HG02759 (cell line): Measurements from ENCODE around the gene PID1.

Experiments
- ATAC-seq: cut with Tn5 transposase; IDR thresholded peaks from one replicate; pipeline ENCODE4 v1.9.1; 2021; ENCODE audit warnings: mild to moderate bottlenecking, moderate library complexity; ENCODE audit not compliant: unreplicated experiment

Gene PID1

GRCh38 chr2:229270551-229271410 is at the start of gene PID1:
TSS of gene PID1 (minus strand) at chr2:229271287. CDS start at chr2:229271043, 244 bp downstream.
- ATAC-seq: no peak

- no peak for ATAC-seq
Measured at GRCh38 chr2:229319558-229319957, 48.5 kb upstream of the PID1 start.

- no peak for ATAC-seq
Measured at GRCh38 chr2:229314117-229314516, 43.0 kb upstream of the PID1 start.

- ATAC-seq: no peak
Measured at GRCh38 chr2:229313591-229313990, 42.5 kb upstream of the PID1 start.

GRCh38 chr2:229301237-229301636 is 30.1 kb upstream of the PID1 start:
- no peak for ATAC-seq

GRCh38 chr2:229300790-229301189 is 29.7 kb upstream of the PID1 start:
- no peak for ATAC-seq

GRCh38 chr2:229300371-229300770 is 29.3 kb upstream of the PID1 start:
- ATAC-seq: no peak

GRCh38 chr2:229297247-229297646 is 26.2 kb upstream of the PID1 start:
- no peak for ATAC-seq

GRCh38 chr2:229296536-229296935 is 25.4 kb upstream of the PID1 start:
- no peak for ATAC-seq

GRCh38 chr2:229296016-229296415 is 24.9 kb upstream of the PID1 start:
- no peak for ATAC-seq

GRCh38 chr2:229287823-229288222 is 16.7 kb upstream of the PID1 start:
- no peak for ATAC-seq

GRCh38 chr2:229282758-229283546 is 11.9 kb upstream of the PID1 start:
- ATAC-seq: no peak

GRCh38 chr2:229279516-229279915 is 8.4 kb upstream of the PID1 start:
- no peak for ATAC-seq

- no peak for ATAC-seq
Measured at GRCh38 chr2:229275506-229275905, 4.4 kb upstream of the PID1 start.

- ATAC-seq: peak; percentile 71
Measured at GRCh38 chr2:229273723-229274338, 2.7 kb upstream of the PID1 start.

GRCh38 chr2:229273006-229273722 is 2.1 kb upstream of the PID1 start:
- ATAC-seq: no peak

- no peak for ATAC-seq
Measured at GRCh38 chr2:229269941-229270340, 1.1 kb downstream of the PID1 start.

- ATAC-seq: no peak
Measured at GRCh38 chr2:229269146-229269545, 1.9 kb downstream of the PID1 start.

- no peak for ATAC-seq
Measured at GRCh38 chr2:229268626-229269025, 2.5 kb downstream of the PID1 start.

GRCh38 chr2:229267080-229267479 is 4.0 kb downstream of the PID1 start:
- no peak for ATAC-seq

GRCh38 chr2:229265727-229266126 is 5.4 kb downstream of the PID1 start:
- no peak for ATAC-seq
